ENCODE data around the gene RAPH1.

Gene RAPH1

DNA sequence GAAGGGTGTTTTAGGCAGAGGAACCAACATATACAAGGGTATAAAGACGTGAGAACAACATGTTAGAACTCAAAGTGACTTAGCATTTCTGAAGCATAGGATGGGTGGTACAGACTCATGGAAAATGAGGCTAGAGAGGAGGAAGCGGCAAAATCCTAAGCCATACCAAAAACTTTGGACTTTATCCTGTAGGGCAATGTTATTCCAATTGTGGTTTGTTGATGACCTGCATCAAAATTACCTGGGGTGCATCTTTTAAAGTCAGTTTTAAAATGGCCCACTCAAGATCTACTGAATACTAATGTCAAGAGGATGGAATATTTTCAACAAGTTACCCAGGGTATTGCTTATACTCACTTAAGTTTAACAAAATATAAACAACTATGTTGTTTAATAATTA is 34.8 kb downstream of the RAPH1 start:
- H3K4me2 ChIP-seq, result peak overlapping the region; percentile 80
- H3K4me1 ChIP-seq, result peaks cover 27% of the 10 kb centered on the region
- no peak overlapping the region for H3K4me3 ChIP-seq
- TF ChIP-seq Cebpa-rat (IDR thresholded peaks at IDR 0.05), result no peak
- peaks cover 29% of the 10 kb centered on the region for H3K9me3 ChIP-seq
- no peak overlapping the region for H3K9ac ChIP-seq
- no peaks in the 10 kb centered on the region for H3K27me3 ChIP-seq
- peak overlapping the region; percentile 51; the same call in 1 of the 2 replicates for H3K27ac ChIP-seq
- H4K20me1 ChIP-seq, result no peaks in the 10 kb centered on the region
- no peaks in the 10 kb centered on the region for H3K36me3 ChIP-seq

DNA sequence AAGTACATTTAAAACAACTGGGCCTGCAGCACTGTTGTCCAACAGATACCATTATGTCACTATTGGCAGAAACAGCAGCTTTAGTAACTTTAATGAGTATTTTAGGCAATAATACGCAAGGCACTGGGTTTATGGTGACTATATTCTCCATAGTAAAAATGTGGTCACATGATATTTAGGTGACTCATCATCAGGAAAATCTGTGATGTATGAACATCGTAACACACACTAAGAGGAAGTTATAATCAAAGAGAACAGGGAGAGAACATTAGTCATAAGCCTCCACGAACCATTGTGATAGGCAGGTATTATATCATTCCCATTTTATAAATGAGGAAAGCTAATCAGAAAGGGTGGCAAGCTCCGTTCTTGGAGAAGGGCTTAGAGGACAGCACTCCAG is 36.9 kb downstream of the RAPH1 start:
- H3K4me2 ChIP-seq, result no peak overlapping the region
- no peak overlapping the region for H3K27ac ChIP-seq
- H3K4me1 ChIP-seq, result peaks cover 29% of the 10 kb centered on the region
- H3K27me3 ChIP-seq, result 0 out of 2 replicates have a peak, but pooled peaks cover 2% of the 10 kb centered on the region
- no peak for TF ChIP-seq Cebpa-rat (IDR thresholded peaks at IDR 0.05)
- peaks cover 8% of the 10 kb centered on the region; the same call in 1 of the 2 replicates for H3K9me3 ChIP-seq
- H3K4me3 ChIP-seq, result no peak overlapping the region
- H3K9ac ChIP-seq, result no peak overlapping the region
- H3K36me3 ChIP-seq, result no peaks in the 10 kb centered on the region
- H4K20me1 ChIP-seq, result no peaks in the 10 kb centered on the region

DNA sequence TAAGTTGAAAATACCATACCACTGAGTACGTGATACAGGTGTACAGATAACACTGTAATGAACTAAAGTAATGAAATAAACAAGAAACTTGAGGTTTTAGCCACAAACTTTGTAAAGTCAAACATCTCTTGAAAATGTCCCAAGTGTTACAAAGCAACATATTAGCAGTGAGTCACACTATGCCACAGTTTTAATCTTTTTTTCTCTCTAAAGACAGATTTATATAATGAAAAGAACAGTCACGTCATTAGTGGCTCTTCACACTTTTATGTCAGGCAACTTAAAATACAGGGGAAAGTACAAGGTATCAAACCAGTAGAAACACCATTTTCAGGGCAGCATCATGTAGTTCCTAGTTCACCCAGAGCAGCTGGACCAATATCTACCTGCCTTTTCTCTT is 42.1 kb downstream of the RAPH1 start:
- Histone ChIP-seq H3K4me3 (no peak overlapping the region), H3K4me2 (peak overlapping the region; percentile 57), H3K9ac (no peak overlapping the region), H4K20me1 (no peaks in the 10 kb centered on the region), H3K27ac (no peak overlapping the region), H3K27me3 (0 out of 2 replicates have a peak, but pooled peaks cover 3% of the 10 kb centered on the region), H3K36me3 (no peaks in the 10 kb centered on the region), H3K4me1 (peaks cover 21% of the 10 kb centered on the region), H3K9me3 (no peaks in the 10 kb centered on the region)
- TF ChIP-seq Cebpa-rat (IDR thresholded peaks at IDR 0.05), result no peak

DNA sequence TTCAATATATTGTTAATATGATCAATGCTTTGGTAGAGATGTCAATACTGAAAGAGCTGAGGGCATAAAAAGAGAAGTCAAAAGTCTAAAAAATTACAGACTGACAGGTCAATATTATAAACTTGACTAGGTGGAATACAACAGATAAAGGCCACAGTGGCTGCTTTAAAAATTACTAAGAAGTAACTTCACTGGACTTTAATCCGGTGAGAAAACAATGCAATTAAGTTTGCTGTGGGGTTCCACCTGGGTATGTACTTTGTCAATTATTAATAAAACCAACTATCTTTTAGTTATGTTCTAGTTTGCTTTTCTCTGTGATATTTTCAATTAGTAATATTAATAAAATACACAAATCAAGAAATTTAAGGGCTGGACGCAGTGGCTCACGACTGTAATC is 44.7 kb downstream of the RAPH1 start:
- H3K9me3 ChIP-seq, result no peaks in the 10 kb centered on the region
- H3K4me2 ChIP-seq, result no peak overlapping the region
- peaks cover 21% of the 10 kb centered on the region for H3K4me1 ChIP-seq
- H3K36me3 ChIP-seq, result no peaks in the 10 kb centered on the region
- H3K4me3 ChIP-seq, result no peak overlapping the region
- no peak for TF ChIP-seq Cebpa-rat (IDR thresholded peaks at IDR 0.05)
- H3K9ac ChIP-seq, result no peak overlapping the region
- no peaks in the 10 kb centered on the region for H4K20me1 ChIP-seq
- H3K27me3 ChIP-seq, result 0 out of 2 replicates have a peak, but pooled peaks cover 3% of the 10 kb centered on the region
- H3K27ac ChIP-seq, result no peak overlapping the region

DNA sequence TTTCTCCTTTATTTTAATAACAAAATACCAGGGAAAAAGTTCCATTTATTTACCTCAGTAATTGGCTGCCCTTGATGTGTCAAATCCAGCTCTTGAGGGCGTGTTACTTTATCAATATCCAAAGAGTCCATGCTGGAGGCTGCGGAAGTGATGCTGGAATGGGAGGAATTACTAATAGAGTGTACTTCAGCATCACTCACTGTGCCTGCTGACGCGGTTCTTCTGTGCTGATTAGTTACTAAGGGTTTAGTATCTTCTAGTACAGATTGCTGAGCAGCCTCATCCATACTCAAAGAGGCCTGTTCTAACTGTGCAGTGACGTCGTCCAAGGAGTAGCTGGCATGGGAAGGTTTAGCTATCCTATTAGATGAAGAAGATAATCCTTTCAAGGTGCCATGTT is 45.6 kb downstream of the RAPH1 start:
- no peak overlapping the region for H3K9ac ChIP-seq
- H3K4me1 ChIP-seq, result peaks cover 23% of the 10 kb centered on the region
- no peaks in the 10 kb centered on the region for H3K36me3 ChIP-seq
- H3K4me3 ChIP-seq, result no peak overlapping the region
- H4K20me1 ChIP-seq, result no peaks in the 10 kb centered on the region
- no peaks in the 10 kb centered on the region for H3K9me3 ChIP-seq
- no peak for TF ChIP-seq Cebpa-rat (IDR thresholded peaks at IDR 0.05)
- no peak overlapping the region for H3K27ac ChIP-seq
- no peak overlapping the region for H3K4me2 ChIP-seq
- H3K27me3 ChIP-seq, result 0 out of 2 replicates have a peak, but pooled peaks cover 3% of the 10 kb centered on the region

DNA sequence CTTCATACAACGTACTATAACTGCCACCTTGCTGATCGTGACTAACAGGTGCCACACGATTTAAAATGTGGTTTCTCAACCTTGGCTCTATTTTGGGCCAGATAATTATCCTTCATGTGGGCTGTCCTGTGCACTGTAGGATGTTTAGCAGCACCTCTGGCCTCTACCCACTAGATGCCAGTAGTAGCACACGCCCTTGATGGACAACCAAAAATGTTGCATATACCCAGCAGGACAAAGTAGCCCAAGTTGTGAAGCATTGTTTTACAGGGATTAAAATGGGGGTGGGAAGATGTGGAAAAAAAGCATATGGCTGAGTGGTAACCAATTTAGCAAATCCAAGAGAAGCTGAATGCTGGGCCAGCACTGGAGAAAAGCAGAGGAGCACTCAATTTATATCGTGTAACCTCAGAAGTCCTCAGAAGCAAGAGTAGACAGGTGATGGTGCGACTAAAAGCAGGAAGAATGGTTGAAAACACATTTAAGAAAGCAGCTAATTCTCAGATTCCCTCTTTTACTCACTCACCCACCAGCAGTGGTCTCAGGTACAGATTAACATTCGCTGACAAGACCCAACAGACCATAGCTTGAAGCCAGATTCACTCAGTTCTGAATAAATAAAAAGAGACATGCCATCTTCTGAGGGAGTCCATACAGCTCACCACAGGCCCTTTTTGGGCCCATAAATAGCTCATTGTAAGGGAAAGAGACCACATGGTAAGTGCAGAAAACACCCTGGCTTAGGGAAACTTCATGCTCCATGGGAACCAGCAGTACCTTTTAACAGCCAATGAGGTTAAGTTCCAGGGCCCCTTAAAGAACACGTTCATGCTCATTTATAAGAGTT is 50.6 kb downstream of the RAPH1 start:
- H3K4me1 ChIP-seq, result peaks cover 4% of the 10 kb centered on the region; the same call in 1 of the 2 replicates
- no peaks in the 10 kb centered on the region for H3K9me3 ChIP-seq
- no peak for TF ChIP-seq Cebpa-rat (IDR thresholded peaks at IDR 0.05)
- H3K4me3 ChIP-seq, result no peak overlapping the region
- H3K9ac ChIP-seq, result no peak overlapping the region
- no peak overlapping the region for H3K27ac ChIP-seq
- H3K27me3 ChIP-seq, result no peaks in the 10 kb centered on the region
- H3K4me2 ChIP-seq, result no peak overlapping the region
- no peaks in the 10 kb centered on the region for H3K36me3 ChIP-seq
- H4K20me1 ChIP-seq, result no peaks in the 10 kb centered on the region

DNA sequence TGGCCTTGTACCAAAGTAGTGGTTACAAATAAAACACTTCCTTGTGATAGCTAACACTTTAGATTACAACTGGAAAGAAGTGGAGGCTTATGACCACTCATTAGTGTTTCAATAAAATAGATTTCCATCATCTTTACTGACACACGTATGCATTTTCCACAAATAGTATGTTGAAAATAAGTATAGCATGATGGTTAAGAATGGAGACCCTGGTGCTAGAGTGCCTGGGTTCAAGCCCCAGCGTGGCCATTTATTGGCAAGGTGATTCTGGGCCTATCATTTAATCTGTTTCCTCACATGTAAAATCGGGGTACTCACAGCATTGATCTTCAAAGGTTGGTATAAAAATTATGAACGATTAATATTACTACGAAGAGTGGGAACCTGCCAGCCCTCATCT is 54.5 kb downstream of the RAPH1 start:
- no peak overlapping the region for H3K9ac ChIP-seq
- peaks cover 4% of the 10 kb centered on the region; the same call in 1 of the 2 replicates for H3K4me1 ChIP-seq
- H3K4me3 ChIP-seq, result no peak overlapping the region
- TF ChIP-seq Cebpa-rat (IDR thresholded peaks at IDR 0.05), result no peak
- H3K27ac ChIP-seq, result no peak overlapping the region
- H4K20me1 ChIP-seq, result no peaks in the 10 kb centered on the region
- H3K4me2 ChIP-seq, result no peak overlapping the region
- H3K9me3 ChIP-seq, result no peaks in the 10 kb centered on the region
- H3K27me3 ChIP-seq, result no peaks in the 10 kb centered on the region
- no peaks in the 10 kb centered on the region for H3K36me3 ChIP-seq

DNA sequence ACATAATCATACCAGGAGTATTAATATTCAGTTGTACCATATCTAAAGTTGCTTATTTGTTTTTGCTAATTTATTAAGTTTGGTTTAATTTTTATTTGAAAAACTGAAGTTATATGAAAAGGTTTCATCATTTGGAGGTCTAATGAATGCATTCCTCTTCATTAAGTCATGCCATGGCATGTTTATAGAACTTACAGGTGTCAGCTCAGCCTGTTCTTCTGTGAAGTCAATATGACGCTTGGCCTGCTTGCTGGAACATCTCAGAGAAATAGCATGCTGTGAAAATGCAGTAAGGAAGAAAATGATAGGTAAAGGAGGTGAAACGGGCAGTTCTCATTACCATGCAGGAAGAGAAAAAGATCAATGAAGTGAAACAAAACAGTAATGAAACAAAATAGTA is 58.2 kb downstream of the RAPH1 start:
- H3K9me3 ChIP-seq, result no peaks in the 10 kb centered on the region

DNA sequence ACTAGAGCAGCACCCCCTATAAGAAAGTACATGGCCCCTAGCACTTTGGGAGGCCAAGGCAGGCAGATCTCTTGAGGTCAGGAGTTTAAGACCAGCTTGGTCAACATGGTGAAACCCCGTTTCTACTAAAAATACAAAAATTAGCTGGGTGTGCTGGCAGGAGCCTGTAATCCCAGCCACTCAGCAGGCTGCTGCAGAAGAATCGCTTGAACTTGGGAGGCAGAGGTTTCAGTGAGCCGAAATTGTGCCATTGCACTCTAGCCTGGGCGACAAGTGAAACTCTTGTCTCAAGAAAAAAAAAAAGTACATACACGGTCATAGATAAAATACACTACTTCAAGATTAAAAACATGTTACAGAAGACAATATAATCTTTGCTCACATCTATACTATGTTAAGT is 63.8 kb downstream of the RAPH1 start:
- Histone ChIP-seq H3K9ac (no peak overlapping the region), H3K27ac (no peak overlapping the region), H3K9me3 (no peaks in the 10 kb centered on the region), H3K4me1 (no peaks in the 10 kb centered on the region), H3K36me3 (no peaks in the 10 kb centered on the region), H4K20me1 (no peaks in the 10 kb centered on the region), H3K4me3 (no peak overlapping the region), H3K4me2 (no peak overlapping the region), H3K27me3 (no peaks in the 10 kb centered on the region)
- TF ChIP-seq Cebpa-rat (IDR thresholded peaks at IDR 0.05), result no peak

More for the DNA sequence above, 58.2 kb downstream of the RAPH1 start:
- no peak for TF ChIP-seq Cebpa-rat (IDR thresholded peaks at IDR 0.05)
- H3K4me1 ChIP-seq, result no peaks in the 10 kb centered on the region
- H3K4me2 ChIP-seq, result no peak overlapping the region
- no peaks in the 10 kb centered on the region for H3K36me3 ChIP-seq
- no peak overlapping the region for H3K27ac ChIP-seq
- no peaks in the 10 kb centered on the region for H4K20me1 ChIP-seq
- no peak overlapping the region for H3K4me3 ChIP-seq
- H3K27me3 ChIP-seq, result no peaks in the 10 kb centered on the region
- H3K9ac ChIP-seq, result no peak overlapping the region

DNA sequence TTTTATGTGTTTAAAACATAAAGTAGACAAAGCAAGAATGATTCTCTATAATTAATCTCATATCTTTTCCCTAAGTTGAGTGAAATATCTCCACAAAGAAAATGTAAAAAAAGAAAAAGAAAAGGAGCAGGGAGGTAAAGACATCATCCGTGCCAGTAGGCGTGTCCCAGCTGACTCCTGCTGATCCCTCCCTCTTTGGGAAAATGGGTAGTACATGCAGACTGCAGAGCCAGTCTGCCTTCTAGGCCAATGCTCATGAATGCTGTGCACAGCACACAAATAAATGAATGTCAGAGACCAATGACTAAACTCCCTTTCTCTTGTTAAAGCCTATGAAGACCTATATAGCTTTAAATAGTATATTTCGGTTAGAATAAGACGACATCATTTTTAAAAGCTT is 64.7 kb downstream of the RAPH1 start:
- no peak for TF ChIP-seq Cebpa-rat (IDR thresholded peaks at IDR 0.05)
- H3K4me1 ChIP-seq, result no peaks in the 10 kb centered on the region

More for the DNA sequence above, 64.7 kb downstream of the RAPH1 start:
- Histone ChIP-seq H3K36me3 (no peaks in the 10 kb centered on the region), H3K9me3 (no peaks in the 10 kb centered on the region), H3K4me3 (no peak overlapping the region), H3K27me3 (no peaks in the 10 kb centered on the region), H4K20me1 (no peaks in the 10 kb centered on the region), H3K9ac (no peak overlapping the region), H3K4me2 (no peak overlapping the region), H3K27ac (no peak overlapping the region)

All from BLaER1 (cell line).